Endothelial cell (in vitro differentiated cells): ENCODE results near the gene MED9. TPM values are rescaled to one million over a fixed set of nuclear protein-coding genes. Genes with fewer than 3 reads are reported as not detected.

Source experiments
- DNase-seq: peaks from one replicate; pipeline ENCODE4 v3.0.0; 2021; ENCODE audit warnings: low spot score
- H3K27ac Mint-ChIP-seq: one replicate; pipeline ENCODE4 v1.8.0; 2021; ENCODE audit warnings: mixed read lengths, inconsistent platforms; ENCODE audit not compliant: unreplicated experiment
- H3K27me3 Mint-ChIP-seq: one replicate; pipeline ENCODE4 v1.8.0; 2021; ENCODE audit warnings: mild to moderate bottlenecking, moderate library complexity, mixed read lengths, inconsistent platforms; ENCODE audit not compliant: unreplicated experiment
- H3K36me3 Mint-ChIP-seq: one replicate; pipeline ENCODE4 v1.8.0; 2021; ENCODE audit warnings: mild to moderate bottlenecking, low read depth, mixed read lengths, inconsistent platforms; ENCODE audit not compliant: unreplicated experiment
- H3K4me1 Mint-ChIP-seq: one replicate; pipeline ENCODE4 v1.8.0; 2021; ENCODE audit warnings: mild to moderate bottlenecking, mixed read lengths, inconsistent platforms; ENCODE audit not compliant: unreplicated experiment
- H3K4me3 Mint-ChIP-seq: one replicate; pipeline ENCODE4 v1.8.0; 2021; ENCODE audit warnings: mild to moderate bottlenecking, mixed read lengths, inconsistent platforms; ENCODE audit not compliant: unreplicated experiment
- H3K9me3 Mint-ChIP-seq: one replicate; pipeline ENCODE4 v1.8.0; 2021; ENCODE audit warnings: mixed read lengths, inconsistent platforms; ENCODE audit not compliant: unreplicated experiment
- CTCF ChIP-seq: fragments of 200-600 bp; sonication (generic); IDR thresholded peaks from one replicate; pipeline ENCODE4 v1.5.0; 2021; ENCODE audit warnings: antibody characterized with exemption; ENCODE audit not compliant: unreplicated experiment
- total RNA-seq: library from RNA; stranded (reverse); fragmentation: NEBNext Ultra II Directional; extraction: Animal tissue kit (Norgen Biotek cat#: 25700); gene quantifications from one replicate; pipeline ENCODE4 v1.2.1, GENCODE V29; 2021; ENCODE audit not compliant: unreplicated experiment

MED9 gene
- total RNA-seq, 1 donor from 2014 or later: 14.2 TPM

GRCh38 chr17:17523731-17524490 is 47.1 kb downstream of the MED9 start:
- no peak overlapping the region for H3K4me3 Mint-ChIP-seq
- no peak for DNase-seq
- H3K27me3 Mint-ChIP-seq: peaks cover 4% of the 10 kb centered on the region
- no peak for TF ChIP-seq CTCF
- no peaks in the 10 kb centered on the region for H3K9me3 Mint-ChIP-seq
- H3K4me1 Mint-ChIP-seq: peaks cover 20% of the 10 kb centered on the region
- H3K36me3 Mint-ChIP-seq: no peaks in the 10 kb centered on the region
- H3K27ac Mint-ChIP-seq: no peak overlapping the region

GRCh38 chr17:17525311-17525710 is 48.5 kb downstream of the MED9 start:
- H3K36me3 Mint-ChIP-seq: no peaks in the 10 kb centered on the region
- no peak for DNase-seq
- H3K4me1 Mint-ChIP-seq: peaks cover 20% of the 10 kb centered on the region
- TF ChIP-seq CTCF: no peak
- H3K9me3 Mint-ChIP-seq: no peaks in the 10 kb centered on the region
- H3K27me3 Mint-ChIP-seq: peaks cover 1% of the 10 kb centered on the region
- H3K4me3 Mint-ChIP-seq: no peak overlapping the region
- no peak overlapping the region for H3K27ac Mint-ChIP-seq

DNA sequence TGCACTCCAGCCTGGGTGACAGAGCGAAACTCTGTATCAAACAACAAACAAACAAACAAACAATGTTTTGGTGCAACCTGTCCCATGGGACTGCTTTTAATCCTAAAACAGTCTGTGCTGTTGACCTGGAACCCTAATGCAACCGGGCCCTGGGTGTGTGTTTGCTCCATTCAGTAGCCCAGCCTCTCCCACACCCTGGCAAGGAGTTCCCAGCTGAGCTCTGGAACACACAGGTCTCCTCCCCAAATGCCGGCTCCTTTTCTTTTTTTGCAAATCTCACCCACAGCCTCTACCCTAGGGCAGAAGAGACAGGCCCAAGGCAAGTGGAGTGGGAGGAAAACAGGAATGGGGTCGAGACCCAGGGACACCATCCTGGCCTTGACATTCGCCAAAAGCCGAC is 49.2 kb downstream of the MED9 start:
- Mint-ChIP-seq H3K27me3 (peaks cover 1% of the 10 kb centered on the region), H3K36me3 (no peaks in the 10 kb centered on the region), H3K27ac (no peak overlapping the region), H3K9me3 (no peaks in the 10 kb centered on the region), H3K4me3 (no peak overlapping the region), H3K4me1 (peaks cover 20% of the 10 kb centered on the region)
- no peak for TF ChIP-seq CTCF
- DNase-seq: no peak

DNA sequence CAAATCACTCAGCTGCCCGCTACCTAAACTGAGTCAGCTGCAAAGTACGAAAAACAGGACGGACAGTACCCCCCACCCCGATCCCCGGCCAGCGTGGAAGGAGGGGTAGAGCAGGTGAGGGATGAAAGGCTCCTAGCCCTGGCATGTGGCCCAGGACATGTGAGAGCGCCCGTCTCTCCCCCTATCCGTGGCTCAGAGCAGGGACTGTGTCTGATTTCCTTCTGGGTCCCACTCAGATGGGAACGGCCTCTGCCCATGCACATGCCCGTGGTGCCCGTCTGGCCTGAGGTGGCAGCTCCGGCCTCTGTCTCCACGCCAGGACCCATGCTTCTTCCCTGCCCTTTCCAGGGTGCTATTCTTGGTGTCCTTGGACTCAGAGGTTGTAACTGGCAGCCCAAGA is 49.6 kb downstream of the MED9 start:
- no peak for DNase-seq
- Mint-ChIP-seq H3K4me3 (no peak overlapping the region), H3K9me3 (no peaks in the 10 kb centered on the region), H3K4me1 (peaks cover 20% of the 10 kb centered on the region), H3K27ac (no peak overlapping the region), H3K36me3 (no peaks in the 10 kb centered on the region), H3K27me3 (peaks cover 1% of the 10 kb centered on the region)
- no peak for TF ChIP-seq CTCF

DNA sequence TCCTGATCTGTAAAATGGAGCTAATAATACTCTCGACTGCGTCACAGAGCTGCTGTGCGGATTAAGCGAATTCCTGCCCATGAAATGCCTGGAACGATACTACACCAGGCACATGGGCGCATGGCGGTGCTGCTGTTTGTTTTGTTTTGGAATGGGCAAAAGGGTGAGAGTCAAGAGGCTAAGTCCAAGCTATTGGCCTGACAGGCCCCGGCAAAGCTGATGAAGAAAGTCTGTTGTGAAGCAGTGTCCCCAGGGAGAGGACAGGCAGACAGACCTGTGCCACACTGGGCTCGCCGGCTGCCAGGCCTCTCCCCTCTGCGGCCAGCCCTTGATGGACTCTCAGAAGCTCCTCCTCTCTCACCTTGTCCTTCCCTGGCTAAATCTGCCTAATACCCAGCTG is 50.7 kb downstream of the MED9 start:
- no peaks in the 10 kb centered on the region for H3K36me3 Mint-ChIP-seq
- no peak for TF ChIP-seq CTCF
- H3K9me3 Mint-ChIP-seq: no peaks in the 10 kb centered on the region
- H3K4me3 Mint-ChIP-seq: no peak overlapping the region
- H3K4me1 Mint-ChIP-seq: peaks cover 14% of the 10 kb centered on the region
- peaks cover 1% of the 10 kb centered on the region for H3K27me3 Mint-ChIP-seq
- no peak for DNase-seq
- H3K27ac Mint-ChIP-seq: no peak overlapping the region
